ENCODE results near the gene ALMS1.
"Not testable (repeated sequence)": the region's sequence is repeated elsewhere in the genome, so short reads cannot be mapped to it uniquely, and the experiment has no call there.

The ALMS1 gene, protein sequence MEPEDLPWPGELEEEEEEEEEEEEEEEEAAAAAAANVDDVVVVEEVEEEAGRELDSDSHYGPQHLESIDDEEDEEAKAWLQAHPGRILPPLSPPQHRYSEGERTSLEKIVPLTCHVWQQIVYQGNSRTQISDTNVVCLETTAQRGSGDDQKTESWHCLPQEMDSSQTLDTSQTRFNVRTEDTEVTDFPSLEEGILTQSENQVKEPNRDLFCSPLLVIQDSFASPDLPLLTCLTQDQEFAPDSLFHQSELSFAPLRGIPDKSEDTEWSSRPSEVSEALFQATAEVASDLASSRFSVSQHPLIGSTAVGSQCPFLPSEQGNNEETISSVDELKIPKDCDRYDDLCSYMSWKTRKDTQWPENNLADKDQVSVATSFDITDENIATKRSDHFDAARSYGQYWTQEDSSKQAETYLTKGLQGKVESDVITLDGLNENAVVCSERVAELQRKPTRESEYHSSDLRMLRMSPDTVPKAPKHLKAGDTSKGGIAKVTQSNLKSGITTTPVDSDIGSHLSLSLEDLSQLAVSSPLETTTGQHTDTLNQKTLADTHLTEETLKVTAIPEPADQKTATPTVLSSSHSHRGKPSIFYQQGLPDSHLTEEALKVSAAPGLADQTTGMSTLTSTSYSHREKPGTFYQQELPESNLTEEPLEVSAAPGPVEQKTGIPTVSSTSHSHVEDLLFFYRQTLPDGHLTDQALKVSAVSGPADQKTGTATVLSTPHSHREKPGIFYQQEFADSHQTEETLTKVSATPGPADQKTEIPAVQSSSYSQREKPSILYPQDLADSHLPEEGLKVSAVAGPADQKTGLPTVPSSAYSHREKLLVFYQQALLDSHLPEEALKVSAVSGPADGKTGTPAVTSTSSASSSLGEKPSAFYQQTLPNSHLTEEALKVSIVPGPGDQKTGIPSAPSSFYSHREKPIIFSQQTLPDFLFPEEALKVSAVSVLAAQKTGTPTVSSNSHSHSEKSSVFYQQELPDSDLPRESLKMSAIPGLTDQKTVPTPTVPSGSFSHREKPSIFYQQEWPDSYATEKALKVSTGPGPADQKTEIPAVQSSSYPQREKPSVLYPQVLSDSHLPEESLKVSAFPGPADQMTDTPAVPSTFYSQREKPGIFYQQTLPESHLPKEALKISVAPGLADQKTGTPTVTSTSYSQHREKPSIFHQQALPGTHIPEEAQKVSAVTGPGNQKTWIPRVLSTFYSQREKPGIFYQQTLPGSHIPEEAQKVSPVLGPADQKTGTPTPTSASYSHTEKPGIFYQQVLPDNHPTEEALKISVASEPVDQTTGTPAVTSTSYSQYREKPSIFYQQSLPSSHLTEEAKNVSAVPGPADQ (N-terminal part only)

DNA sequence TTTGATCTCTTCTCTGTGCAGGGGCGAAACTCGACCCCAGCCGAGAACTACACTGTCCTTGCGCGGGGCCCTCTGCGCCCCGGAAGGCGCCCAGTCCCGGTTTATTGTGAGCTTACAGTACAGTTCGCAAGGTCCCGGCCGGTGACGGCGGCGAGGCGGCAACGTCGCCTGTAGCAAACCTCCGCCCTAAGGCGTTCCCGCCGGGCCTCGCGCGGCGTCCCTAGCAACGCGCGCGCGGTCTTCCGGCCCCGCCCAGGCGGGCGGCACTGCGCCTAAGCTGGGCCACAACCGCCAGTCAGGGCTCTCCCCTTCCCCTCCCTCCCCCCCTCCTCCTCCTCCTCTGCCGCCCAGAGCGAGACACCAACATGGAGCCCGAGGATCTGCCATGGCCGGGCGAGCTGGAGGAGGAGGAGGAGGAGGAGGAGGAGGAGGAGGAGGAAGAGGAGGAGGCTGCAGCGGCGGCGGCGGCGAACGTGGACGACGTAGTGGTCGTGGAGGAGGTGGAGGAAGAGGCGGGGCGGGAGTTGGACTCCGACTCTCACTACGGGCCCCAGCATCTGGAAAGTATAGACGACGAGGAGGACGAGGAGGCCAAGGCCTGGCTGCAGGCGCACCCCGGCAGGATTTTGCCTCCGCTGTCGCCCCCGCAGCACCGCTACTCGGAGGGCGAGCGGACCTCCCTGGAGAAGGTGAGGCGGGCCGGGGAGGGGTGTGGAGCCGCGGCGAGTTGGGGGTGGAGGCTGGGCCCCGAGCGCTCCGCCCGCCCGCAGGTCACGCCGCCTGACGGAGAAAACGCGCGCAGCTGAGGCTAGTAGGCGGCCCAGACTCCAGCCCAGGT is at the start of gene ALMS1:
ALMS1 (plus strand) TSS at position 333 of the 838 bp plus-strand sequence; CDS start at position 366, 33 bp downstream.
- DNase-seq (ENCODE audit: low read depth) = peak; percentile 86

DNA sequence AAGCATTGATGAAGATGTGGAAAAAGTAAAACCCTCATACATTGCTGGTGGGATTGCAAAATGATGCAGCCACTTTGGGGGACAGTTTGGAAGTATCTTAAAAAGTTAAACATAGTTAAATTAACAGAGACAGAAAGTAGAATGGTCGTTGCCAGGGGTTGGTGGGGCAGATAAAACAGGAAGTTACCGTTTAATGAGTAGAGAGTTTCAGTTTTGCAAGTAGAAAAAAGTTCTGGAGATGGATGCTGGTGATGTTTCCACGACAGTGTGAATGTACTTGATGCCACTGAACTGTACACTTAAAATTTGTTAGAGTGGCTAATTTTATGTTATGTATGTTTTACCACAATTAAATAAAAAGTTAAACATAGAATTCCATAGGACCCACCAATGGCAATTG is 47.8 kb upstream of the ALMS1 start:
- DNase-seq (ENCODE audit: low read depth) = no peak

DNA sequence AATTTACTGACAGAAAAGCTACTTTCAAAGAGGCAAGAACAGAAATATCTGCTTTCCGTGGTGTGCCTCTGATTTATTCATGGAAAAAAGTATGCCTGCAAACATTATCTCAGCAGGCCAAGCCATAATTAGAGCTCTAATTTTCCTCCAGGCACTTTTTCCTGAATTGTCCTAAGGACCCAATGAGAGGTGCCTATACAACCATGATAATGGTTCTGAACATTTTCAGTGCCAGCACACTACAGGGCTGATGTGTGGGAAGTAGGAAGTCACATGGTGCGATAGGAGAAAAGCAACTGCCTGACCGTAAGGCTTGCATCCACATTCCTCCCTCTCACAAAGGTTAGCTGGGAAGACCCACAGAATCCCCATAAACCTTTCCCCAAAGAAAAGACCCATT is 46.4 kb upstream of the ALMS1 start:
- no peak for DNase-seq (ENCODE audit: low read depth)

DNA sequence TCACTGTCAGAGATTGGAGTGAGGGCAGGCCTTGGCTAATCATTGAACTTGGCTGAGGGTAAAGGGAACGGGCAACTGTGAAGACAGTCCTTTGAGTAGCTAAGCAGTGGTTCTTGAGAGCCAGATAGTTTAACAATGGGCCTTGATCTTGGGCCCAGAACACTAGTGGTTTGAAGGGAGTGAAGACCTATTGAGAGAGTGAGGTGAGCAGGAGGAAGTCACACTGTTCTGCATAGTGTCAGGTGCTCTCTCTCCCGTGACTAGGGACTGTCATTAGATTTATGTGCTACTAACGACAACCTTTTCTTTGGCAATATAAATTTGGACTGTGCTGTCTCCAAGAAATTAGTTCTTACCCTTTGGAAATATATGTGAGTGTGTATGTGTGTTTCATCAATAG is 44.6 kb upstream of the ALMS1 start:
- DNase-seq (ENCODE audit: low read depth) = no peak

DNA sequence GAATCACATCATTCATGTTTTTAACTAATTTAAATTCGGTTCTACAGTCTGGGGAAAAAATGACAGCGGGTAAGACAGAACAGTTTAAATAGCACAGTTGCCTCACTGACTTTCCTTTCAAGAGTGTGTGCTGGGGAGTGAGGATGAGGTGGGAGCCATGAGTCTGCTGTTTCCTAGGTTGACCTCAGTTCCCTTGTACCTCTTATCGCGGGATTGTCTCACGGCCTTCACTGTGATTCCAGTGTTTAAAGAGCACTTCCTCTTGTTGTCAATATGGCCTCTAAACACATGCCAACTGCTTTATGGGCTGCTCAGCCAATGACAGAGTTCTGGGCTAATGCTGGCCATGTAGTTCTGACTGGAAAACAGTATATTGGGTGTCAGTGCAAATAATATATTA is 41.6 kb upstream of the ALMS1 start:
- DNase-seq (ENCODE audit: low read depth) = no peak

DNA sequence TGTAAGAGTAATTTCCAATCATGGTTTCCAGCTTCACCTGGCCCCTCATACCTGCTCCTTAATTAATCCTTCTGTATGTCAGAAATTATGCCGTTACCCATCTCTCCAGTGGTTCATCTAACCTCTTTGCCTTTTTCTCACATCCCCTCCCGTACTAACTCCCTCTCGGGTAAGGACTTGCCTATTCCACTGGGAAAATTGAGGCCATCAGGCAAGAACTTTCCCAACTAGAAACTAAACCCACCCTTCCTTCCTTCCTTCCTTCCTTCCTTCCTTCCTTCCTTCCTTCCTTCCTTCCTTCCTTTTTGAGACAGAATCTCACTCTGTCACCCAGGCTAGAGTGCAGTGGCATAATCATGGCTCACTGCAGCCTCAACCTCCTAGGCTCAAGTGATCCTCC is 40.9 kb upstream of the ALMS1 start:
- not testable (repeated sequence) for DNase-seq (ENCODE audit: low read depth)

DNA sequence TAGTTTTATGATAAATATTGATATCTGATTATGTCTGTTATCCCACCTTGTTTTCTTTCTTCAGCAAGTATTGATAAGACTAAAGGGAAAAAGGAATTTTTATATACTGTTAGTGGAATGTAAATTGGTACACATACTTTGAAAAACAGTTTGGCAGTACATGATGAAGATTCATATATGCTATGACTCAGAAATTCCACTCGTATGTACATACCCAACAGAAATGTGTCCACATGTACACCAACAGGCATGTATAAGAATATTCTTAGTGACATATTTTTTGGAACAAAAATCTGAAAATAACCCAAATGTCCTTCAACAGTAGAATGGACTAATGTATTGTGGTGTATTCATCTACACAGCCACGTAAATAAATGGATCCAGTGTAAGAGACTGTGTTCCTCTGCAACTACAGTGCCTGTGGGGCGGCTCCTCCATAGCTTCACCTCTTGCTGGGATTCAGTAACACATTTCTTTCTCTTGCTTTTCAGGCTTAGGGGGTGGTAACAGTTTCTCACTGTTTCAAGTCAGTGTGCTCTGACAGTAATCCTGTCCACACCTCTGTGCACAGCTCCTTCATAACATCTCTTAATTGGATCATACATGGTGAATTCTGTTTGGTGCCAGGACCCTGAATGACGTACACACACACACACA is 35.5 kb upstream of the ALMS1 start:
- no peak for DNase-seq (ENCODE audit: low read depth)

DNA sequence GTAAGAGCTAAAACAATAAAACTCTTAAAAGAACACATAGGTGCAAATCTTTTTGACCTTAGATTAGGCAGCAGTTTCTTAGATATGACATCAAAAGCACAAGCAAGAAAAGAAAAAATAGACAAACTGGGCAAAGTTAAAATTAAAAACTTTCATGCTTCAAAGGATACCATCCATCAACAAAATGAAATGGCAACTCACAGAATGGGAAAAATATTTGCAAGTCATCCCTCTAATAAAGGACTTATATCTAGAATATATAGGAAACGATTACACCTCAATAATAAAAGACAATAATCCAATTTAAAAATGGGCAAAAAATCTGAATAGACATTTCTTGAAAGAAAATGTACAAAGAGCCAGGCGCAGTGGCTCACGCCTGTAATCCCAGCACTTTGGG is 29.5 kb upstream of the ALMS1 start:
- DNase-seq (ENCODE audit: low read depth) = no peak

DNA sequence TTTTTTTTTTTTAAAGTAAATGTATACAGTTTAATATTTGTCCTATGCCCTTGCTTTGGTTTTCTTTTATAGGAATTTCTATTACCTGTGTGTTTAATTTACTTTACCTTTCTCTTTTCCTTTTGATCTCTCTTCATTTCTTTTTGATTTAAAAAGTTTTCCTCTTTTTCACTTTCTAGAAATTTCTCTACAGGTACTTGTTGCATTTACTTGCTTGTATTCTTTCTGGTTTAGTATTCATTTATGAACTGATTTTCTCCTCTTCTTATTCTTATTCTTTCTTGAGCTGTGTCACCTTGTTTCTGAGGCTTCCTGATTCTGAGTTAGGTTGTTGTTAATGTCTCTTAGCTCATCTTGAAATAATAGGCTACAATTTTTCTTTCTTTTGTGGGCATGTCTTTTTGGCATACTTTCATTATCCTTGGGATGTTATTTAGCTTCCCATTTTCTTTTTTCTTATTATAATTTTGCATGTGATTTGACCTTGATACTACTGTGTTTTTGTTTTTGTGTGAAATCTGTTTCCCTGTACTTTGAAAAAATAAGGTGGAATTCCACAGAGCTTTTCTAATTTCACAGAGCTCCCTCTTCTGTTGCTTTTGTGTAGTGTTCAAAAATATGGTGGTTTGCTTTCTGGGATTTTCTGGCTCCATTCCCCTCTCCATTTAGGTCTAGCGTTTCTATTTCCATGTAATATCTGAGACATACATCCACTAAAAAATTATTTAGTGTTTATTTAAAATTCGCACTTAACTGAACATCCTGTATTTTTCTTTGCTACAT is 25.5 kb upstream of the ALMS1 start:
- DNase-seq (ENCODE audit: low read depth) = no peak

DNA sequence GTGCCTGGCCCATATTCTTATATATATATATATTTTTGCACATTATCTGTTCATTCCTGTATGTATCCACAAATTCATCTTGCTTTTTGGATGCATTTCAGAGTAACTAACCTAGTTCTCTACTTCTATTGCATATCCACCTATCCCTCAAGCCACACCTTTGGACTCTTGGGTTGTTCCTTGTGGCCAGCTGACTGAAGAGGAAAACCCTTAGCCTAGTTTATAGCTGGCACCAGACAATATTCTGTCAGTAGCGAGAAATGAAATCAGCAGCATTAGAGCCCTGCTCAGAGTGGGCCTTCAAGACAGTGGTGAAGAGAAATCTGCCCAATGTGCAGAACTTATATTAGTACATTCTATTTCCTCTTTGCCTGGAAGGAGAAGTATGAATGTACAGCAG is 19.6 kb upstream of the ALMS1 start:
- DNase-seq (ENCODE audit: low read depth) = no peak

DNA sequence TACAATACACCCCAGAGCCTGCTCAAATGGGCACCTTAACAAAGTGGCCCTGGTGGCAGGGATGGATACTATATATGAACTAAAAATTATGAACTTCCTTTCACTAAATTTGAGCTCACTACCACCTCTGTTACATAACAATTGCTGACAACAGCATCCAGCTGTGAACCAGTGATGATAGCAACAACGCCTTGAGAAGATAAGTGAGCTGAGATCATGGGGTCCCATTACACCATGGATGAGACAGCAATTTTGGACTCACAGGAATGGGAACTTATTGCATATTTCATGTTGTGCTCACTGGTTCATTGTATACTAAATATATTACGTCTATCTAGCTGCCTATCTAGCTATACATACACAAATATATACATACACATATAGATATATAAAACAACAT is 16.9 kb upstream of the ALMS1 start:
- DNase-seq (ENCODE audit: low read depth) = no peak

DNA sequence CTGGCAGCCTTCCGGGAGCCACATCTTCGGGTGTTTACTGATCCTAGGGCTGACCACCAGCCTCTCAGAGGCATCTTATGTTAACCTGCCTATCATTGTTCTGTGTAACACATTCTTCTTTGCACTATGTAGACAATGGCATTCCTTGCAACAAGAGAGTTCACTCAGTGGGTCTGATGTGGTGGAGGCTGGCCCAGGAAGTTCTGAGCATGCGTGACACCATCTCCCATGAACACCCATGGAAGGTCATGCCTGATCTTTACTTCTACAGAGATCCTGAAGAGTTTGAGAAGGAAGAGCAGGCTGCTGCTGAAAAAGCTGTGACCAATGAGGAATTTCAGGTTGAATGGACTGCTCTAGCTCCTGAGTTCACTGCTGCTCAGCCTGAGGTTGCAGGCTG is 15.3 kb upstream of the ALMS1 start:
- DNase-seq (ENCODE audit: low read depth) = no peak

DNA sequence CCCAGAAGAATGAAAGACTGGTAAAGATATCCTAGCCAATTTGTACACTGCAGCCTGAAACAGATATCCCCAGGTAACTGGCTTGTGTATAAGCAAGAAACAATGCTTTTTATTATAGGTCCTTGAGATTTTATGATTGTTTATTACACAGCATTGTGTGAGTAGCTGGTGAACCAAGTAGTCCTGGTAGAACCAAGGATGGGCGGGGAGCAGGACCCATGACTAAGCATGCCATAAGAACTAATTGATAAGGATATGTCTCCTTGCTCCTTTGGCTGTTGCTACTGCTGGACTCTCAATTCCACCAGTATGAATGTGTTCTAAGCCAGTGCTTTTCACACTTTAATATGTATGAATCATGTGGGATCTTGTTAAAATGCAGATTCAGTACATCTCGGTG is 12.3 kb upstream of the ALMS1 start:
- no peak for DNase-seq (ENCODE audit: low read depth)

DNA sequence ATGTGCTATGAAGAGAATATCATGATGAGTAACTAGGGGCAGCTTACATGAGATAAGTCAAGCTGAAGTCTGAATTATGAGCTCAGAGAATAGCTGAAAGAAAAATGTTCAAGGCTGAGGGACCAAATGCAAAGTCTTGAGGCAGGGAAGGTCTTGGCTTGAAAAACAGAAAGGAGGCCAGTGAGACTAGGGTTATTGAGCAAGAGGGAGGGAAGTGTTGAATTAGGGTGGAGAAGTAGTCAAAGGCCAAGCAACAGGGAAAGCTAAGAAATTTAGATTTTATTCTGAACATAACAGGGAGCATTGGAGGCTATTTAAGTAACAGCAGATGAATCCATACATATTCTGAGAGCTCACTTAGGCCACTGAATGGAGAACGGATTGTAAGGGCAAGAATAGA is 11.4 kb upstream of the ALMS1 start:
- no peak for DNase-seq (ENCODE audit: low read depth)

DNA sequence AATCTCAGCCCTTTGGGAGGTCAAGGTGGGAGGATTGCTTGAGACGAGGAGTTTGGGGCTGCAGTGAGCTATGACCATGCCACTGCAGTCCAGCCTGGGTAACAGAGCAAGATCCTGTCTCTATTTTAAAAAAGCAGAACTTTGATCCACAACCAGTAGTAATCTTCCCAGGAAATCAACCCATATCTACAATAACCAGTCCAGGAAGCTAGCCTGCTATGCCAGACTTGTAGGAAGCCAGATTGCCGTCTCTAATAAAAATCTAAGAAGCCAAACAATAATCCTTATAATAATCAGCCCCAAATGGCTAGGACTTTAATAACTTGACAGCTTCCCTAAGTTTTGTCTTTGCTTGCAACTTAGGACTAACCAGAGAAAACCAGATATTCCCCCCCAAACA is 9.0 kb upstream of the ALMS1 start:
- DNase-seq (ENCODE audit: low read depth) = no peak

DNA sequence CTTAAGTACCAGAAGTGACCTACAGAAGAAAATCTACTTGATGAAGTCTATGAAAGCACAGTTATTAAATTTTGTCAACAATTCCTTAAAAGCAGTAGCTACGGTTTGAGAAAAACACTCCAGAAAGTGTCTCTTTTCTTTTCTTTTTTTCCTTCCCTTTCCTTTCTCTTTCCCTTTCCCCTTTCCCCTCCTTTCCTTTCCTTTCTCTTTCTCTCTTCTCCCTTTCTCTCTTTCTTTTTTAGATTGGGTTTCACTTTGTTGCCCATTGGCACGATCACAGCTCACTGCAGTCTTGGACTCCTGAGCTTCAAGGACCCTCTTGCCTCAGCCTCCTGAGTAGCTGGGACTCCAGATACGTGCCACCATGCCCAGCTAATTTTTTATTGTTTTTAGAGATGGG is 2.6 kb upstream of the ALMS1 start:
- no peak for DNase-seq (ENCODE audit: low read depth)

DNA sequence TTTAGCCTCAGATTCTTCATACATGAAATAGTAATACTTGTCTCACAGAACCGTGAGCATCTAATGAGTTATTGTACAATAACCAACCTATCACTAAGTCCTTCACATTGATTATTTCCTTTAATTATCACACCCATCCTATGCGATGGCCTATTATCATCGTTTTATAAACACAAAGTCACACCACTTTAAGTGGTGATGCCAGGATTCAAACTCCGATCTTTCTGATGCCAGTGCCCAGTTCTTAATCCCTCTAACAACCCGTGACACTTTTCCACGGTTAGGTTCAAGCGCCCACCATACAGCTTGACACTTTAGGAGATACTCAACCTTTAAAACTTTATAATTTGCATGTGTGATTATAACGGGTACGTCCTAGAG is 523 bp upstream of the ALMS1 start:
- DNase-seq (ENCODE audit: low read depth) = no peak

DNA sequence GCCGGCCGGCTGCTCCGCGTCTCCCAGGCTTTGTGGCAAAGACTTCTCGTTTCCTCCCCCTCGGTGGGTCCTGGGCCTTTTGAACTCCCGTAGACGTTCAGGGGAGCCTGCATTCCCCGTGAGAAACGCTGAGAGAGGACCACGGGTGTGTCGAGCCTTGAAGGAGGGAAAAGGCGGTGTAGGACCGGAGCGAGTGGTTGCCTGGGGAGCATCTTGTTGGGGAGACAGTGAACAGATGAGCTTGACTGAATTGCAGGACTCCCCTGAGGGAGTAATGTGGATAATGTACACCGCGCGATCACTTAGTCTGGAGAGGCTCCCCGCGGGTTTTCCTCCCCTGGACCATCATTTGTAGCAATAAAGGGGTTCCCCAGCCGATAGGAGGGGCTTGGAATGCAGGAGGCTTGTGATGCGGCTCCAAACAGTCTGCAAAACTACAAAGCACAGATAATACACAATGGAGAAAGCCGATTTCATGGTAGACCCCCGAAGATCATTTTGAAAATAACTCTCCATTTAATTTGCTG is 769 bp downstream of the ALMS1 start:
- no peak for DNase-seq (ENCODE audit: low read depth)

DNA sequence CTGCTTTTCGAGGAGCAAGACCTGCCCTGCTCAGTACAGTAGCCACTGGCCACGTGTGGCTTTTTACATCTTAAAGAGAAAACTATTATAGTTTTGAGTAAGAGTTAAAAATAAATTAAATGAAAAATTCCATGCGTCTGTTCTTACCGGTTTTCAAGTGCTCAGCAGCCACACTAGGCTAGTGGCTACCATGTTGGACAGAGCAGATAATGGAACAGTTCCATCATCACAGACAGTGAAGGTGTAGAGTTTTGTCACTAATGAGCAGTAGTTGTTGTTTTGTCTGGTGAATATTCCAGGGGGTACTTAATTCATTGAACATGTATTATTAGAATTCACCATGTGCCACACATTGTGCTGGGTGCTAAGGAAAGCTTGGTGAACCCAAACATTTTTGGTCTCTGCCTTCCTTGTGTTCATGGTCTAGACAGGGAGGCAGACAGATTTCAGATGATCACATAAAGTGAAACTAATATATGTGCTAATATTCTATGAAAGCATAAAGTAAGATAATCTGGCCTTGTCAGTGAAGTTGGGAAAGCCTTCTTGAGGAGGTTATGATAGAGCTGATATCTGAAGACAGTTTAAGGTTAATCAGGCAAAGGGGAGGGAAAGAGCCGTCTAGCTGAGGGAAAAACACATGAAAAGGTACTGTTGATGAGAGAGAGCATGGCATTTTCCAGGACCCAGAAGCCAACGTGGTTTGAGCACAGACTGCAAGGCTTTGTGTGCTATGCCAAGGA is 1.4 kb downstream of the ALMS1 start:
- no peak for DNase-seq (ENCODE audit: low read depth)

All from activated T-cell treated with anti-CD3 and anti-CD28 coated beads for 24 hours (primary cell).